Lower lobe of right lung (tissue), 2 donors: ENCODE results near the gene XYLT1. TPM values are rescaled to one million over a fixed set of nuclear protein-coding genes. Genes with fewer than 3 reads are reported as not detected.

Experiments used
- ATAC-seq, 2 donors: fragments of 200-7000 bp; cut with Tn5 transposase; one replicate each; pipeline ENCODE4 v1.9.1; 2020 to 2022; ENCODE audit warnings: mild to moderate bottlenecking in 2 of 2, moderate library complexity in 2 of 2
- DNase-seq: peaks from one replicate; pipeline ENCODE4 v3.0.0-alpha.2; 2020
- H3K27ac ChIP-seq: fragments of 200-600 bp; one replicate; pipeline ENCODE4 v1.8.0; 2022
- H3K27me3 ChIP-seq: fragments of 200-600 bp; one replicate; pipeline ENCODE4 v1.8.0; 2022; ENCODE audit warnings: low read depth
- H3K36me3 ChIP-seq: fragments of 200-600 bp; one replicate; pipeline ENCODE4 v1.8.0; 2022; ENCODE audit warnings: mild to moderate bottlenecking
- H3K4me1 ChIP-seq: fragments of 200-600 bp; one replicate; pipeline ENCODE4 v1.8.0; 2022
- H3K4me3 ChIP-seq: fragments of 200-600 bp; one replicate; pipeline ENCODE4 v1.8.0; 2022; ENCODE audit warnings: mild to moderate bottlenecking
- H3K9me3 ChIP-seq: fragments of 200-600 bp; one replicate; pipeline ENCODE4 v1.8.0; 2022
- CTCF ChIP-seq: fragments of 200-600 bp; IDR thresholded peaks from one replicate; pipeline ENCODE4 v1.8.0; 2022; ENCODE audit warnings: antibody characterized with exemption, mild to moderate bottlenecking
- intact Hi-C: fragments of 100-400 bp; cut with DNase I; formaldehyde crosslinking; loops from one replicate; pipeline ENCODE4 v1.11.0; 2022
- total RNA-seq: library from RNA; stranded (reverse); fragmentation: NEBNext Ultra II Directional; extraction: Animal tissue kit (Norgen Biotek cat#: 25700); gene quantifications from one replicate; pipeline ENCODE4 v1.2.1, GENCODE V29; 2021
- donor health status: DM: no; HTN: yes; CAD: no; lungs with severe emphysema.

XYLT1 gene
- total RNA-seq, 1 donor from 2014 or later = 9.0 TPM

DNA sequence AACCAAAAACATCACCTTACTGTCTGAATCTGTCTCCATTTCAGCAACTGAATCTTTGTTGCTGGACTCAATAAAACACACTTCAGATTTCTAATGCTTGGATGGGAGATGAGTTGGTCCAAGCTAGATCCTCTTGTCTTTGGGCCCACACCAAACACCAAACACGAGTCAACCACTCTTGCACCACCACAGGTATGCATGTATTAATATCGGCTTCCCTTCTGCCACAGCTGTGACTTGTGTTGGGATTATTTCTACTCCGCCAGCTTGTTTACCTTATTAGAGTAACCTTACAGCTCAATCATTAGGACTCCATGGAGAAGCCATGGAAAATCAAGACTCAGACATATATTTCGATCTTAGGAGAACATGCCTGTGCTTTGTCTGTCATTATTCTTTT lies 49.9 kb downstream of the XYLT1 start:
- H3K9me3 ChIP-seq = peaks cover 5% of the 10 kb centered on the region
- H3K4me3 ChIP-seq = no peak overlapping the region
- DNase-seq (no peak), ATAC-seq (no peak)
- intact Hi-C loops = no loop called here
- no peak for TF ChIP-seq CTCF
- H3K4me1 ChIP-seq = peaks cover 18% of the 10 kb centered on the region
- H3K36me3 ChIP-seq = no peaks in the 10 kb centered on the region
- no peaks in the 10 kb centered on the region for H3K27me3 ChIP-seq
- H3K27ac ChIP-seq = no peak overlapping the region

DNA sequence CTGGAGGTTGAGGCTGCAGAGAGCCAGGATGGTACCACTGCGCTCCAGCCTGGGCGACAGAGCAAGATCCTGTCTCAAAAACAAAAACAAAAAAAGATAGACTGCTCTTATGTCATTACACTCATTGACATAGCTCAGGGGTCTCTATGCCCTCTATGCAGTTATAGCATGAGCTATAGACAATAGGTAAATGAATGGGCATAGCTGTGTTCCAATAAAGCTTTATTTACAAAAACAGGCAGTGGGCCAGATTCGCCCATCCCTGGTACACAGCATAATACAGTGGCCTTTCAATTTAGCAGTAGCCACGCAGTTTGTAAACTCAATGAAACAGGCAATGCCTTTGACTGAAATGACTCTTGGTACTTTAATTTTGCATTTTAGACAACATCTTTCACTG lies 51.5 kb downstream of the XYLT1 start:
- ATAC-seq (no peak), DNase-seq (no peak)
- Histone ChIP-seq H3K27ac (no peak overlapping the region), H3K4me1 (peaks cover 18% of the 10 kb centered on the region), H3K27me3 (no peaks in the 10 kb centered on the region), H3K9me3 (peaks cover 5% of the 10 kb centered on the region), H3K36me3 (no peaks in the 10 kb centered on the region), H3K4me3 (no peak overlapping the region)
- TF ChIP-seq CTCF = no peak
- intact Hi-C loops = no loop called here

DNA sequence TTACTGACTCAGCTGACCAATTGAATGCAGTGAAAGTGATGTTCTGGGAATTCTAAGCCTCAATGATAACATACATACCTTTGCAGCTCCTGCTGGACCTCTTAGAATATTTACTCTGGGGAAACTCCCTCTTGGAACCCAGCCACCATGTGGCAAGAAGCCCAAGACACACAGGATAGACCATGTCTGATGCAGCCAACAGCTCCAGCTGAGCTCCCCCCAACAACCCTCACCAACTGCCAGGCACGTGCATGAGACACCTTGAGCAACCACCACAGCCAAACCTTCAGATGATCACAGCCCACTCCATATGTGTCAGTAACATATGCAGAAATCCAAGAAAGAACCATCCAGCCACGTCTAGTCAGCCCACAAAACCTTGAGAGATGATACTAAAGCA lies 53.0 kb downstream of the XYLT1 start:
- no peaks in the 10 kb centered on the region for H3K36me3 ChIP-seq
- peaks cover 5% of the 10 kb centered on the region for H3K9me3 ChIP-seq
- H3K27ac ChIP-seq = no peak overlapping the region
- no peak for ATAC-seq
- peaks cover 18% of the 10 kb centered on the region for H3K4me1 ChIP-seq
- no peak for DNase-seq
- H3K4me3 ChIP-seq = no peak overlapping the region
- no peak for TF ChIP-seq CTCF
- H3K27me3 ChIP-seq = no peaks in the 10 kb centered on the region
- intact Hi-C loops = no loop called here

GRCh38 chr16:17416461-17417311 lies 54.1 kb downstream of the XYLT1 start:
- peak; percentile 85 to 86 for ATAC-seq
- Histone ChIP-seq H3K27me3 (no peaks in the 10 kb centered on the region), H3K36me3 (no peaks in the 10 kb centered on the region), H3K4me3 (no peak overlapping the region), H3K4me1 (peaks cover 18% of the 10 kb centered on the region), H3K9me3 (peaks cover 5% of the 10 kb centered on the region), H3K27ac (peak overlapping the region; percentile 65)
- intact Hi-C loops = no loop called here
- TF ChIP-seq CTCF = peak; percentile 11
- DNase-seq = peak; percentile 63

GRCh38 chr16:17414916-17415315 lies 55.8 kb downstream of the XYLT1 start:
- no peaks in the 10 kb centered on the region for H3K36me3 ChIP-seq
- no peaks in the 10 kb centered on the region for H3K9me3 ChIP-seq
- no peak for TF ChIP-seq CTCF
- H3K27ac ChIP-seq = no peak overlapping the region
- no peaks in the 10 kb centered on the region for H3K27me3 ChIP-seq
- DNase-seq = no peak
- ATAC-seq = no peak
- intact Hi-C loops = no loop called here
- H3K4me3 ChIP-seq = no peak overlapping the region
- H3K4me1 ChIP-seq = peaks cover 18% of the 10 kb centered on the region
